K562 (cell line): Measurements from ENCODE around the gene ATP9B. TPM values are rescaled to one million over a fixed set of nuclear protein-coding genes. Genes with fewer than 3 reads are reported as not detected.

Source experiments
- ATAC-seq: fragments of 200-7000 bp; cut with Tn5 transposase; 3 replicates; pipeline ENCODE4 v1.9.1; 2020; ENCODE audit warnings: moderate library complexity
- BruUV-seq: library from RNA; stranded (reverse); fragments of 400-500 nt; replicated peaks from 2 replicates; lab custom pipeline; 2021; lab: Mats Ljungman, UMichigan
- CTCF ChIA-PET: fragments of 300-600 bp; formaldehyde crosslinking; extraction: SDS; loops from one replicate; lab custom pipeline; 2021; ENCODE audit warnings: low intra/inter-chr PET ratio; lab: Yijun Ruan, JAX
- POLR2A ChIA-PET: fragments of 300-600, 350-650 bp; sonication (Branson Sonifier 250); formaldehyde crosslinking; extraction: SDS; loops from one replicate; lab custom pipeline; 2021; ENCODE audit warnings: antibody characterized with exemption, inconsistent platforms; lab: Yijun Ruan, JAX
- DNase-seq, 4 experiments: peaks; one replicate each; pipeline versions ENCODE4 v3.0.0 to v3.0.0-alpha.2; 2011 to 2018; ENCODE audit warnings: low spot score in 3 of 4, mixed read lengths in 3 of 4; ENCODE audit errors: extremely low read depth in 1 of 4
- FAIRE-seq: peaks from 2 replicates; lab custom pipeline; 2011; peaks lifted over from hg19 to GRCh38; lab: Jason Lieb, UNC
- H2AFZ ChIP-seq: 2 replicates; pipeline ENCODE4 v1.6.0; 2011; ENCODE audit warnings: low read depth, low read length, control low read depth, inconsistent platforms
- H3K27ac ChIP-seq: fragments of 200-600 bp; 3 replicates; pipeline ENCODE4 v1.8.0; 2011; ENCODE audit warnings: low read depth, mild to moderate bottlenecking, control low read depth, inconsistent platforms, low read length, moderate library complexity, mixed read lengths; ENCODE audit errors: extremely low read depth
- H3K27me3 ChIP-seq, 2 experiments: fragments of 300-600 bp in 1 of 2; 2 replicates in 1 of 2; 3 replicates in 1 of 2; pipeline versions ENCODE4 v1.6.0 to v1.8.0; 2011; ENCODE audit warnings: inconsistent platforms in 2 of 2, low read length in 2 of 2, mild to moderate bottlenecking in 1 of 2, mixed read lengths in 1 of 2, moderate library complexity in 1 of 2; ENCODE audit not compliant: control insufficient read depth in 2 of 2, insufficient read depth in 2 of 2
- H3K36me3 ChIP-seq: fragments of 300-600 bp; 3 replicates; pipeline ENCODE4 v1.8.0; 2011; ENCODE audit warnings: mild to moderate bottlenecking, low read length, inconsistent platforms; ENCODE audit not compliant: control insufficient read depth, insufficient read depth
- H3K4me1 ChIP-seq, 2 experiments: fragments of 200-600 bp in 1 of 2; replicated peaks in 1 of 2; 2 replicates in 1 of 2; 3 replicates in 1 of 2; pipeline versions ENCODE4 v1.5.1 to v1.8.0; 2011; ENCODE audit warnings: inconsistent platforms in 2 of 2, low read length in 2 of 2, mild to moderate bottlenecking in 1 of 2, mixed read lengths in 1 of 2, moderate library complexity in 1 of 2; ENCODE audit not compliant: control insufficient read depth in 2 of 2, insufficient read depth in 2 of 2
- H3K4me2 ChIP-seq: 2 replicates; pipeline ENCODE4 v1.6.1; 2011; ENCODE audit warnings: low read length, control low read depth, inconsistent platforms, mixed read lengths; ENCODE audit not compliant: insufficient read depth
- H3K4me3 ChIP-seq: fragments of 200-600 bp; sonication (generic), shearing (Covaris generic); 2 replicates; pipeline ENCODE4 v1.5.1; 2016; ENCODE audit warnings: control low read depth, inconsistent platforms
- H3K79me2 ChIP-seq: fragments of 200-600 bp; 3 replicates; pipeline ENCODE4 v1.8.0; 2011; ENCODE audit warnings: low read length, inconsistent platforms; ENCODE audit not compliant: control insufficient read depth, insufficient read depth
- H3K9ac ChIP-seq, 2 experiments: 2 replicates each; pipeline versions ENCODE4 v1.6.0 to v1.6.1; 2011; ENCODE audit warnings: low read depth in 2 of 2, low read length in 2 of 2, control low read depth in 1 of 2, inconsistent platforms in 1 of 2, mild to moderate bottlenecking in 1 of 2, mixed read lengths in 1 of 2; ENCODE audit not compliant: insufficient read depth in 1 of 2
- H3K9me1 ChIP-seq: one replicate; pipeline ENCODE4 v1.6.0; 2011; ENCODE audit warnings: inconsistent platforms, mild to moderate bottlenecking, low read length, moderate library complexity; ENCODE audit not compliant: control insufficient read depth, insufficient read depth
- H3K9me3 ChIP-seq: replicated peaks from 2 replicates; pipeline ENCODE4 v1.5.1; 2011; ENCODE audit warnings: low read depth, low read length, inconsistent platforms; ENCODE audit not compliant: control insufficient read depth, insufficient read depth
- H4K20me1 ChIP-seq: replicated peaks from 2 replicates; pipeline ENCODE4 v1.6.1; 2011; ENCODE audit warnings: low read length, inconsistent platforms, mixed read lengths; ENCODE audit not compliant: control insufficient read depth, insufficient read depth
- GATAD2B ChIP-seq: fragments of 450-650 bp; IDR thresholded peaks from 2 replicates; pipeline ENCODE4 v1.6.1; 2017; ENCODE audit warnings: mild to moderate bottlenecking, borderline replicate concordance
- MTA2 ChIP-seq: fragments of 450-650 bp; IDR thresholded peaks from 2 replicates; pipeline ENCODE4 v1.6.1; 2016; ENCODE audit warnings: low read depth
- NR4A1 ChIP-seq, 2 experiments: fragments of 250-450 bp in 1 of 2; fragments of 450-650 bp in 1 of 2; sonication (Bioruptor Pico) in 1 of 2; IDR thresholded peaks; 2 replicates each; pipeline versions ENCODE4 v1.4.0 to v1.6.1; 2016 to 2020; ENCODE audit warnings: mild to moderate bottlenecking in 2 of 2, missing compliant biosample characterization in 1 of 2, missing genetic modification characterization in 1 of 2, moderate library complexity in 1 of 2
- POLR2G ChIP-seq: fragments of 200-400 bp; formaldehyde crosslinking; IDR thresholded peaks from 2 replicates; pipeline ENCODE4 v1.6.1; 2017; ENCODE audit warnings: low read depth, mild to moderate bottlenecking, antibody characterized with exemption, low read length, moderate library complexity
- PTBP1 ChIP-seq: fragments of 200-400 bp; formaldehyde crosslinking; IDR thresholded peaks from 2 replicates; pipeline ENCODE4 v1.6.1; 2017; ENCODE audit warnings: low read depth, low read length
- XRCC5 ChIP-seq: fragments of 200-400 bp; formaldehyde crosslinking; IDR thresholded peaks from 2 replicates; pipeline ENCODE4 v1.6.1; 2017; ENCODE audit warnings: low read depth, mild to moderate bottlenecking, low read length
- ZNF583 ChIP-seq: fragments of 250-450 bp; sonication (Bioruptor Pico); IDR thresholded peaks from 2 replicates; pipeline ENCODE4 v1.4.0; 2020
- WGBS: fragments of 100-300 bp; shearing (Covaris generic); methylation state at CpG from one replicate; pipeline ENCODE4 v1.1.6; 2016; ENCODE audit warnings: low coverage, mixed read lengths; ENCODE audit not compliant: insufficient coverage; ENCODE audit errors: missing lambda C conversion rate; 5-methylcytosine and 5-hydroxymethylcytosine counted together
- in situ Hi-C: fragments of 300-500 bp; cut with MboI; formaldehyde crosslinking; loops from 4 replicates; pipeline ENCODE4 v1.15.0; 2018; ENCODE audit warnings: inconsistent platforms, mixed read lengths
- intact Hi-C: fragments of 100-400 bp; cut with micrococcal nuclease; formaldehyde crosslinking; loops from 2 replicates; pipeline ENCODE4 v1.14.2; 2022
- polyA plus RNA-seq, 8 experiments: library from polyadenylated mRNA; depleted of rRNA in 4 of 8; stranded (reverse) in 5 of 8; unstranded in 3 of 8; fragments of >200 nt; fragmentation: Nextera tagmentation in 2 of 8; fragmentation: Illumina TruSeq in 1 of 8; extraction: Ambion mirVana in 2 of 8; extraction: Trizol in 1 of 8; gene quantifications; 2 replicates each; pipeline versions ENCODE4 v1.2.1 to v1.2.3, GENCODE V29; 2011 to 2014; ENCODE audit warnings: inconsistent platforms in 1 of 8, missing spikeins in 1 of 8
- total RNA-seq, 7 experiments: library from RNA; depleted of rRNA in 6 of 7; stranded (reverse); fragments of >200 nt in 6 of 7; fragmentation: Illumina TruSeq in 2 of 7; extraction: Trizol in 2 of 7; gene quantifications; 2 replicates each; pipeline versions ENCODE4 v1.2.1 to v1.2.3, GENCODE V29; 2011 to 2021; ENCODE audit warnings: low replicate concordance in 1 of 7
- TF ChIP-seq, protein P1 (sequence below): fragments of 250-450 bp; sonication (Bioruptor Pico); IDR thresholded peaks from 2 replicates; pipeline ENCODE4 v1.8.0; 2021; ENCODE audit warnings: mild to moderate bottlenecking, moderate library complexity

ATP9B gene
- total and polyA plus RNA-seq, 9 of the 15 experiments (the other 6 are each of a cell fraction or from before 2014, with no cell fraction given): 0.66 to 13.2 (median 7.9) TPM

DNA sequence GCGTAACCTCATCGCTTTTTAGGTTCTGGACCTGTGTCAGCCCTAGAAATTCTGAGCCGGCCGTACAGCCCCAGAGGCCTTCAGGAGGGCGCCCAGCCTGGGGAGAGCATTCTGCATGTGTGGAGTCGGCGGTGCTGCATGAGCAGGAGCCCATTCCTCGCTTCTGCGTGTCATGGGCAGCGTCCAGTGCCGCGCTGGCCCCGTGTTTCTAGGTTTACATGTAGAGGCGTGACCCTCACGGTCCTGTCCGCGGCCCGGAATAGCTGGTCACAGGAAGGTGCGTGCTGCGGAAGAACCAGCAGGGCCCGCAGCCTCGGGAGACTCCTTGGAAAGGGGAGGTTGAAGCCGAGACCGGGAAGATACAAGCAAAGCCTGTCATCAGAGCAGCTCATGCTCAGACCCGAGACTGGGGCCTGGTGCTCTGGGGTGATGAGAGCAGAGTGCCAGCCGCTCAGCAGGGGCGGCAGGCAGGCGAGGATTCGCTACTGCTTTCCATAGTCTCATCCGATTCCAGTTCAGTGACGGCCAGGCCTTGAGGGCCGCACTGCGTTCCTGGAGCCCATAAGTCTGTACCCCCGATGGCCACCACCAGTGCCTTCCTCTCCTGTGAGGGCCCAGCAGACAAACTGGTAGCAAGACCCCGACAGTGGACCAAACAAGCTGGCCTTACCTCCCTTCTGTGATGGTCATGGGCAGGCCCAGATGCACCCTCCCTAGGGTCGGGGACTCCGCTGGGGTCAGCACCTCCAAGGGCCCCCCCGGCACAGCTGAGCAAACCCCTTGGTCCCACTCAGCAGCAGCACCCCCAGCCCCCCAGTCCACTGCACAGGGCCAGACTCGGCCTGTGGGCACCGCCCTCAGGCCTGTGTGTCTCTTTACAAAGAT is 311.0 kb downstream of the ATP9B start:
- Histone ChIP-seq H3K4me1 (peaks cover 0 to 16% of the 10 kb centered on the region in 2 experiments; a peak in 2 of 5 replicates), H3K4me2 (no peak overlapping the region), H3K9me1 (no peaks in the 10 kb centered on the region), H3K9ac (no peak overlapping the region), H3K27me3 (no peaks in the 10 kb centered on the region; a peak in 1 of 5 replicates), H3K79me2 (no peaks in the 10 kb centered on the region), H3K27ac (no peak overlapping the region), H2AFZ (no peak overlapping the region), H3K9me3 (no peaks in the 10 kb centered on the region), H4K20me1 (no peaks in the 10 kb centered on the region; the same call in 1 of the 2 replicates), H3K4me3 (no peak overlapping the region), H3K36me3 (no peaks in the 10 kb centered on the region)
- peak; percentile 13; the same call in 2 of the 3 replicates for ATAC-seq
- in situ Hi-C loops: loop anchor here (5.0 kb wide), 2 partner anchors 147 to 262 kb away; no protein-coding TSS in a partner anchor
- CTCF ChIA-PET: interaction anchor here (1.5 to 2.7 kb wide), 4 partner anchors 148 to 264 kb away, joined by 5 to 24 read pairs (median 9); no protein-coding TSS in a partner anchor
- no peak for DNase-seq
- WGBS: 40% methylated on average over 16 of the region's 40 CpGs
- no peak for FAIRE-seq
- intact Hi-C loops: loop anchor here (1.0 kb wide), 1 partner anchor 264 kb away; no protein-coding TSS in a partner anchor
- POLR2A ChIA-PET: interaction anchor here (0.7 kb wide), 1 partner anchor 92 kb away, joined by 3 read pairs; no protein-coding TSS in a partner anchor
- TF ChIP-seq GATAD2B (no peak), XRCC5 (no peak), ZNF583 (CRISPR knock-in tag) (no peak), PTBP1 (no peak), MTA2 (no peak), NR4A1 (CRISPR knock-in tag; IDR thresholded peaks at IDR 0.05) (no peak), NR4A1 (tag; IDR thresholded peaks at IDR 0.05) (no peak), POLR2G (peak; percentile 47)
- TF ChIP-seq, protein P1, sequence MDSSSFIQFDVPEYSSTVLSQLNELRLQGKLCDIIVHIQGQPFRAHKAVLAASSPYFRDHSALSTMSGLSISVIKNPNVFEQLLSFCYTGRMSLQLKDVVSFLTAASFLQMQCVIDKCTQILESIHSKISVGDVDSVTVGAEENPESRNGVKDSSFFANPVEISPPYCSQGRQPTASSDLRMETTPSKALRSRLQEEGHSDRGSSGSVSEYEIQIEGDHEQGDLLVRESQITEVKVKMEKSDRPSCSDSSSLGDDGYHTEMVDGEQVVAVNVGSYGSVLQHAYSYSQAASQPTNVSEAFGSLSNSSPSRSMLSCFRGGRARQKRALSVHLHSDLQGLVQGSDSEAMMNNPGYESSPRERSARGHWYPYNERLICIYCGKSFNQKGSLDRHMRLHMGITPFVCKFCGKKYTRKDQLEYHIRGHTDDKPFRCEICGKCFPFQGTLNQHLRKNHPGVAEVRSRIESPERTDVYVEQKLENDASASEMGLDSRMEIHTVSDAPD (CRISPR knock-in tag): no peak
- no TSS peak for BruUV-seq
